Activated CD4-positive, alpha-beta T cell treated with anti-CD3 and anti-CD28 coated beads for 1 hour (primary cell): ENCODE results near the gene ENPP7.
A peak's percentile ranks its signal among the peaks of the same experiment; 100 is the strongest.

Experiments used
- DNase-seq: peaks from one replicate; pipeline ENCODE4 v3.0.0-alpha.2; 2020

The ENPP7 gene

DNA sequence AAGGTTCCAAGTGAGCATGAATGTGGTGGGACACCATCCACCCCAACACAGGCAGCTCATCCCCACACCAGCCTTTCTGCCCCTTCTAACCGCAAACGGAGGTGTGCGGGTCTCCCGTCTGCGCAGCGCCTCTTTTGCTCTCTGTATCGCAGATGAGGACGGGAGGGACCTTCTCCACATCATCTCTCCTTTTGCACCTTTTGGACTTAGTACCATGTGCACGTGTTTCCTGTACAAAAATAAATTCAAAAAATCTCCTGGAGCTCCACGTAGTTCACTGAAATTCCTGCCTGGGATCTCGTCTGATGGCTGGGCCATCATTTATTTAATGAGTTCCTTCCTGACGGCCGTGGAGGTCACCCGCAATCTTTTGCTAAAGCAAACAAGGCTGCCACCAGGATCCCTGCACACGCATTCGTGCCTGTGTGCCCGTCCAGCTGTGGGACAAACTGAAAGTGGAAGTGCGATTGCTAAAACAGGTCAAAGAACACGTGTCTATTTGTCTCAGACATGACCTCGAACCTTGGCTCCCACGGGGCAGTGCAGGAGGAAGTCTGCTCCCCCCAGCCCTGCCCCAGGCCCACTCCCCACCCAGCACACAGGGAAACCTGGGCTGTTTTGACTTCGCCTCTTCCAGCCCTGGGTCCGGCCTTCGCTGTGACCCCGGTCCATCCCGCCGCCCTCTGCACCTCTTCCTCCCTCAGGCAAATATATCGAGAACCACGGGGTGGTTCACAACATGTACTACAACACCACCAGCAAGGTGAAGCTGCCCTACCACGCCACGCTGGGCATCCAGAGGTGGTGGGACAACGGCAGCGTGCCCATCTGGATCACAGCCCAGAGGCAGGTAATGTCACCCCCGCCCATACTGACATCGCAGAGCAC lies 2.3 kb downstream of the ENPP7 start:
- DNase-seq = no peak

DNA sequence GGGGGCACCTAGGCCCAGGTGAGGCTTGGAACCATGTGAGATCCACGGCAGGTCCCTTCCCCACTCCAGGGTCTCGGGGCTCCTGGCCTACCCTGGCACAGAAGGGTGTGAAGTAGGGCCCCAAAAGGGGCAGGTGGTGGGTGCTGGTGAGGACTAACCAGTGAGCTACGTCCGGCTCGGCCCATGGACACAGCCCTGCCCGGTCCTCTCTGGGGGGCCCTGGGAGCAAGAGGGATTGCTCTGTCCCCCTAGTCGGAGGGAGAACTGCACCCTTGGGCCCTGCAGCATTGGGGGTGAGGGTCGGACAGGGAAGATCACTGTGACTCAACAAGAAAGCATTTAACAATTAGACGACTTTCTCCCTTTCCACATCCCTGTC lies 2.9 kb downstream of the ENPP7 start:
- no peak for DNase-seq

DNA sequence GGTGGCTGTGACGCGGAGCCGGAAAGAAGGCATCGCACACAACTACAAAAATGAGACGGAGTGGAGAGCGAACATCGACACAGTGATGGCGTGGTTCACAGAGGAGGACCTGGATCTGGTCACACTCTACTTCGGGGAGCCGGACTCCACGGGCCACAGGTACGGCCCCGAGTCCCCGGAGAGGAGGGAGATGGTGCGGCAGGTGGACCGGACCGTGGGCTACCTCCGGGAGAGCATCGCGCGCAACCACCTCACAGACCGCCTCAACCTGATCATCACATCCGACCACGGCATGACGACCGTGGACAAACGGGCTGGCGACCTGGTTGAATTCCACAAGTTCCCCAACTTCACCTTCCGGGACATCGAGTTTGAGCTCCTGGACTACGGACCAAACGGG lies 4.4 kb downstream of the ENPP7 start:
- DNase-seq = no peak

DNA sequence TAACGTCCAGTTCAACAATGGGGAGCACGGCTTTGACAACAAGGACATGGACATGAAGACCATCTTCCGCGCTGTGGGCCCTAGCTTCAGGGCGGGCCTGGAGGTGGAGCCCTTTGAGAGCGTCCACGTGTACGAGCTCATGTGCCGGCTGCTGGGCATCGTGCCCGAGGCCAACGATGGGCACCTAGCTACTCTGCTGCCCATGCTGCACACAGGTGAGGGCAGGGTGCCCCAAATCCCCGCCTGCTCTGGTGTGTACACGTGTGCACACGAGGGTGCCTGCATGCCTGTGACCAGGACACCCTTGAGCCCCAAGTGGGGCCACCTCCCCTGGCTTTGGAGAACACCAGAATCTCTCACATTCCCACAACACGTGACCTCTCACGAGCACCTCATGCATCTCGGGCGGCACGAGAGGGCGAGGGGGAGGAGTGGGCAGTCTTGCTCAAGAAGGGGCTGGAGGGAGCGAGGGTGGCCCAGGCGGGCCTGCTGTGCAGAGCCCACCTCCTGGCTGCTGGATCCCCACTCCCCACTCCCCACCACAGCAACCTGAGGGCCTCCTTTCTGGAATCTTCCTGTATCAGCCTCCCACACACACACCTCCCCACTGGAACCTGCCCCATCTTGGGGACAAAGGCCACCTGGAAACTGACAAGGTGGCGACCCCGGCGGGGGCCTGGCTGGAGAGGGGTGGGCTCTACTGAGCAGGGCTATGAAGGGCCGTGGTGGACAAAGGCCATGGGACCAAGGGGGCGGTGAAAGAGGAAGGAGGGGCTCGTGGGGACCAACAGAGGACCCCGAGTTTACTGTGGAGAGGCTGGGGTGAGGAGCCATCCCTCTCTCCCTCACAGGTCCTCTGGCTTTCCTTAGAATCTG lies 6.5 kb downstream of the ENPP7 start:
- no peak for DNase-seq

DNA sequence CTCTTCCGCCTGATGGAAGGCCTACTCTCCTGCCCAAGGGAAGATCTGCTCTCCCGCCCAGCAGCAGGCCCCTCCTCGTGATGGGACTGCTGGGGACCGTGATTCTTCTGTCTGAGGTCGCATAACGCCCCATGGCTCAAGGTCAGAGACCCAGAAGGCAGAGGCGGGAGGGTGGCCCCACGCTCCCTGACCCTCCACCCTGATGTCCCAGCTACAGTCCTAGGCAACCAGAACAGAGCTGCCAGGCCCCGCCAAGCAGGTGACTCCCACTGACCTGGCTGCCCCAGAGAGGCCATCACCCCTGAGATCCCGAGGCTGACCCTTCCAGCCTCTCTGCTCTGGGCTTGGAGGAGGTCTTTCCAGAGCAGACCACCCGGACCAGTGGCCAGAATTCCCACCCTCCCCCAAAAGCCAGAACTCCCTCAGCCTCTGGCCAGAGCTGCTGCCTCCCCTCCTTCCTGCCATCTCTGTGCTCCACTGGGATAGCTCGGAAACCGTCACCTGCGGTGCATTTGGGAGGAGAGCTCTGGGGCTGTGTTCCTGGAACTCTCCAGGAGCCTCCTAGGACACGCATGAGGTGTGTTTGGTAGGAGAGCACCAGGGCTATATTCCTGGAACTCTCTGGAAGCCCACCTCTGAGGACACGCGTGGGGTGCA lies 7.3 kb downstream of the ENPP7 start:
- no peak for DNase-seq

DNA sequence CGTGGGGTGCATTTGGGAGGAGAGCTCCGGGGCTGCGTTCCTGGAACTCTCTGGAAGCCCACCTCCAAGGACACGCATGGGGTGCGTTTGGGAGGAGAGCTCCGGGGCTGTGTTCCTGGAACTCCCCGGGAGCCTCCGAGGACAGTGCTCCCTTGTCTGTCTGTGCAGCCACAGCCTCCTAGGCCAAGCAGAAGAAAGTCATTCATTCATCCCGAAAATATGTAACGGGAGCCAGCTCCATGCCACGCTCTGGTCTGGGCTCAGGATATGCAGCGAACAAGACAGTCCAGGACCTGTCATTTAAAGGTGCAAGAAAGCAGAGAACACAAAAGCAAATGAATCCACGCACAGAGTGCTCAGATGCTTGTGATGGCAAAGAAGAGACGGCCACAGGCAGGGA lies 7.9 kb downstream of the ENPP7 start:
- DNase-seq = no peak

DNA sequence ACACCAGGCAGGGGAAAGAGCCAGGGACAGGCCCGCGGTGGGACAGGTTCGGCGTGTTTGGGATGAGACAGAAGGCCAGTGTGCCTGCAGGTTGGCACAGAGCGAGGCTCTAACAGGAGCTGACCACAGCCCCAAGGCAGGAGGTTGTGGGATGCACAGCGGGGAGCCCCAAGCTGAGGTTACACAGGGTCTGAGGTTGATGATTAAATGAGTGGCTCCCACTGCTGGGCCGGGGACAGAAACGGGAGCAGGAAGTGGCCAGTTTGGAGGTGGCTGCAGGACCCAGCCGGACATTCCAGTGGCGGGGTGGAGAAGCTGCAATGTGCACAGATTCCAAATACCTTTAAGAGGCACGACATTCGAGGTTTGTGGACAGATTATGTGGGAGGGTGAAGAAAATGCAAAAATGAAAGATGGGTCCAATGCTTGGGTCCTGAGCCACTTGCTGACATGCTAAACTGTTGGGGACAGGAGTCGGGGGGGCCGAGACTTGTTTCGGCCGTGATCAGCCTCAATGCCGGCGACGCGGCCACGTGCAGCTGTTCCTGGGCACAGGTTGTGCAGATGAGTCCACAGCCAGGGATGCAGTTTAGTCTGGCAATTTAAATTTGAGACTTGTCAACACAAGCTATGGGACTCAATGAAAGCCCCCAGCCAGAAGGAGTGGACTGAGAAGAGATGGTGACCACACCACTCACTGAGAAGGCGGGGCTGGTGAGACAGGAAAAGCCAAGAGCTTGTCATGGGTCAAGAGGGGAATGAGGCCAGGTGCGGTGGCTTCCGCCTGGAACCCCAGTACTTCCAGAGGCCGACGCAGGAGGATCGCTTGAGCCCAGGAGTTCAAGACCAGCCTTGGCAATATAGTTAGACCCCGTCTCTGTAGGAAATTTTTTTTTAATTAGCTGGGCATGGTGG lies 8.7 kb downstream of the ENPP7 start:
- DNase-seq = no peak

DNA sequence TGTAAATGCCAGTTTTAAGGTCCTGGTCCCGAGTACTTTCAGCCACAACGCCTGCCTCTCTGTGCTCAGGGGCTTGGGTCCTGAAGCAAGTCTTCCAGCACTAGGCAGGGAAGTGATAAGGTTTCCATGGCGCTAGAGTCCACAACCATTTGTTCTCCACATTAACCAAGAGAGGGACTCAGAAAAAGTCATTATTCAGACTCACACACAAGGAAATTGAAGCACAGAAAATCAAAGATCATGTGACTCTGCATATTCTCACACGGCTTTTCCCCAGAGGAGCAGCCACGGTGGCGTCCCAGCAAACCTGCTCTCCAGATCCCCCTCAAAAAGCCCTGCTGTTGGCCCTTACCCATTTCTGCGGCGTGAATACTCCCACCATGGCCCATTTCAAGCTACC lies 9.7 kb downstream of the ENPP7 start:
- no peak for DNase-seq

DNA sequence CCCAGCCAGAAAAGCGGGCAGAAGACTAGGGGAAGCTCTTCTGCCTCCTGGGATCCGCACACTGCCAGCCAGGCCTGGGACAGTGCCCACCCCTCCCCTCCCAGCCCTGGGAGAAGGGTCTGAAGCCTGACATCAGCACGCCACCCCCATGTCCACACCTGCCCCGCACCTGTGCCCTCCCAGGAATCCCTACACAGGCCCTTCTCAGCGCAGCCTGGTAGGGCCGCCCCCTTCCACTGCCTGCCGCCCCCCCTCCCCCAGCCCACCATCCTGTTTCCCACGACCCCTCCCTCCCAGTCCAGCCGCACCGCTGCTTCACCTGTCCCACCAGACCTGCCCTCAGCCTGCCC lies 10.6 kb downstream of the ENPP7 start:
- no peak for DNase-seq

DNA sequence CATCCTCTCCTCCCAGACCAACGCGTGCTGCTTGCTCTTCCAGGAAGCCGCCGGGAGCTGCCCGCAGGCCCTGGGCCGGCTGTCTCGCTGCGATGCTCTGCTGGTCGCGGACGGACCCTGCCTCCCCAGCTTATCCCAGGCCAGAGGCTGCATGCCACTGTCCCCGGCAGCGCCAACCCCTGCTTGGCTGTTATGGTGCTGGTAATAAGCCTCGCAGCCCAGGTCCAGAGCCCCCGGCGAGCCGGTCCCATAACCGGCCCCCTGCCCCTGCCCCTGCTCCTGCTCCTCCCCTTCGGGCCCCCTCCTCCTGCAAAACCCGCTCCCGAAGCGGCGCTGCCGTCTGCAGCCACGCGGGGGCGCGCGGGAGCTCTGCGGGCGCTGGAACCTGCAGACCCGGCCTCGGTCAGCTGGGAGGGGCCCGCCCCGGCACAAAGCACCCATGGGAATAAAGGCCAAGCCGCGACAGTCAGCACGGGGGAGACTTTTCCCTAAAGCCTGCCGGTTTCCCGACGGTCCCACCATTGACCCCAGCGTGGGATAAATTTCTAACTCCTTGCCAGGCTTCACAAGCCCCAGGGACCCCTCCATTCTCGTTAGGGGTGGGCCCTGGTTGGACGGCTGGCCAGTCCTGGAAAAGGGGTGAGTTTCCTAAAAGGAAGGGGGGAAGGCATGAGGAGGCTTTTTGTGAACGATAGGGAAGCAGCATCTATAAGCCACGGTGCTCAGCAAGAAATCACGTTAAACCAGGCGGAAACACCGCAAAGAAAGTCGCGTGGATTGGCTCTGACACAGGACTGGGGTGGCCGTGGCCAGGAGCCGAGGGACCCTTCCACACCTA lies 11.2 kb downstream of the ENPP7 start:
- peak; percentile 67 for DNase-seq

DNA sequence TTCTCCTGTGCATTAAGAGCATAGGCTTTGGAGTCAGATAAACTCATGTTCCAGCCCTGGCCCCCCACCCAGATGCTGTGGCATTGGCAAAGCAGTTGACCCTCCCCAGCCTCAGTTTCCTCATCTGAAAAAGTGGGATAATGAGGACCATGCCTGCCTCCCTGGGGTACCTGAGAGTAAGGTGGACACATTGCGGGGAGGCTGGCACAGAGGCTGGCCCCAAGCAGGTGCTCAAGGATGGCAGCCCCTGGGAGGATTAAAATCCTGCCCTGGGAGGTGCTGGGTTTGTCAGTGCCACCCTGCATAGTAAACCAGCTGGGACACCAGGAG lies 11.8 kb downstream of the ENPP7 start:
- no peak for DNase-seq

DNA sequence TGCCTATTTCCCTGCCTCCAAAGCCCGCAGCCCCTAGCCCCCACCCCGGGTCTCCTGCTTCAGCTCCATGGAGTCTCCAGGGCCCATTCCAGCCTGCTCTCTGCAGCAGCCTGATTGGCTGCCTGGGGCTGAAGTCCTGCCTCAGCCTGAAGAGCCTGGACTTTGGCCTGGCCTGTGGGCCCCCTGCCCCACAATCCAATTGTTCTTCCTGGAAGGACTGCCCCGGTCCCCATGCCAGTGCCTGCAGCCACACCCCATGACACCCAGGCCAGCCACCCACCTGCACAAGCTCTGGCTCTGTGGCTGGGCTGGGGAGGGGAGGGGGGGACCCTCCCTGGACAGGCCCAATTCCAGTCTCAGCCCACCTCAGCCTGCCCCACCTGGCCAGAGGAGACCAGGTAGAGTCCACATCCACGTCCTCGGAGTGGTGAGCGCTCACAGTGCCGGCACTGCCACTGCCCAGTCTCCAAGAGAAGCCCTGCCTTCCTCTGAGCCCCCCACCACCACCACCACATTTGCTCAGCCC lies 12.3 kb downstream of the ENPP7 start:
- DNase-seq = no peak

DNA sequence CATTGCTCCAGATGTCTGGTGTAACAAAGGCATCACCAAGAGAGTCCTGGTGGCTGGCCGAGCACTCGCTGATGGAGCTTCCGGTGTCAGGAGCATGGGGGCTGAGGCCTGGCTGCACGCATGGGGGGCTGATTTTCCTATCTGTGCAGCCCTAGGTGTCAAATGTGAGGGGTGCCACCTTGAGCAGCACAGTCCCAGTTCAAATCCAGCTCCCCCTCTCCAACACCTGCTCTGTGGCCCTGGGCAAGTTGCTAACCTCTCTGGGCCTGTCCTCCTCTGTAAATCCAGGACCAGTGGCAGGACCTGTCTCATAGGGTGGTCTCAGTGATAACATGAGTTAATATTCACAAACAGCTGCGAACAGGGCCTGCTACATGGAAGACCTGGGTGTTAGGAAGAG lies 12.9 kb downstream of the ENPP7 start:
- no peak for DNase-seq

DNA sequence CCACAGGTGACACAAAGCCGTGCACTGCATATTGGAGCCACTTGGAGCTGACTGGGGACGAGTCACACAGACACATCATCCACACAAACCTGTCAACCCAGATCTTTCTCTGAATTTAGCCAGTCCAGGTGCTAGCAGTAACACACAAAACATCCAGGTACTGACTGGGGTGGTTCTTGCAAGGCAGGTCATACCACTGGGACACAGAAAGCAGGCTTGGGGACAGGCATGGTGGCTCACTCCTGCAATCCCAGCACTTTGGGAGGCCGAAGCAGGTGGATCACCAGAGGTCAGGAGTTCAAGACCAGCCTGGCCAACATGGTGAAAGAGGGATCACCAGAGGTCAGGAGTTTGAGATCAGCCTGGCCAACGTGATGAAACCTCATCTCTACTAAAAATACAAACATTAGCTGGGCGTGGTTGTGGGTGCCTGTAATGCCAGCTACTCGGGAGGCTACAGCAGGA lies 14.9 kb downstream of the ENPP7 start:
- no peak for DNase-seq

DNA sequence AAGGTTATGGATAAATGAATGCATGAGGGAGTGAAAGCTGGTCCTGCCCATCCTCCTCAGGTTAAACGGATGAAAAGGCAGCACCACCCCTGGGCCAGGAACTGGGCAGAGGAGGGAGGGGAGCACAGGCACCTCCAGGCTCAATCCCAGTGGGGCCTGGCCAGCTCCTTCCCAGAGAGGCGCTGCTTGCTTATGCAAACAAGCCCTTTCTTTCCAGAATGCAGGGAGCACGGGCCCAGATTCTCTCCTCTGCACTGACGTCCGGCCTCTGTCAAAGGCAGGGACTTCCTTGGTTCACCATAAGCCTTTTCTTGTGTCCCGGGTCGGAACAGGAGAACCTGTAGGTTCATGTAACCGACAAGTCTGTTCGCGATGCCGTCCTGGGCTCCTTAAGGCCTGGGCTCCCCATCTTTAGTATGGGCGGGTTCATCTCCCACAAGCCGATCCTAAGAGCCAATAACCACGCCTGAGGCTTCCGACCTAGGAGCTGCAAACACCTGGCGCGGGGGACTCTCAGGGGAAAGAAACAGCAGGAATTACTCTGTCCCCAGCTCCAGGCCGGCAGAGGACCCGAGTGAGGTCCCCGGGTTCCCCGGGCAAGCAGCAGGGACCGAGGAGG lies 16.3 kb downstream of the ENPP7 start:
- DNase-seq = no peak

DNA sequence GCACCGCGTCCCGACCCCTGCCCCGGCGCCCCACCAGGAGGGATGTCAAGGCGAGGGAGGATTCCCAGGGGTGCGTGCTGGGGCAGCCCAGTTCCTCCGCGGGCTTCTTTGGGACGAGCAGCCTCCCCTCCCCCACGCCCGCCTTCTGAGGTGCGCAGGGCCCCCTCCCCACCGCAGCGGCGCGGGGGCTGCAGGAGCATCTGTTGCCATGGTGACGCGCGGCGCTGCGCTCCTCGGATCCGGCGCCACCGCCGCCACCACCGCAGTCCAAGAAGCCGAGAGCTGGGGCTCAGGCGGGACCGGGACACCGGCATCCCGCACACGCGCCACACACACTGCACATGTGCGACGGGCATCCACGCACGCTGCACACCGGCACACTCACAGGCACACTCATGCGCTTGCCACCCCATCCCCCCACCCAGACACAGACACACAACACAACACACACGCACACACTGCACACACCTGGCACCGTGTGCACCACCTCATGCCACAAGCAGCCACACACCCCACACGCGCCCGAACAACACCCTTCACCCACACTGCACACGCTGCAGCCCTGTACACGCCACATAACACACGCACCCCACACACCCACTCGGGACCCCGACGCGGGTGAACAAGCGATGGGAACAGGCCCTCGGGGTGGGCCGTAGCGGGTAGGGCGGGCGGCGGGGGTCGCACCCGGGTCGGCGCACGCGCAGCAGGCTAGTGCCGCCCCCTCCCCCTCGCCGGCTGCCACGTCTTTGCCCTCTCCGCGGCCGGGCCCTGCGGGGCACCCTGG lies 17.0 kb downstream of the ENPP7 start:
- DNase-seq = no peak

DNA sequence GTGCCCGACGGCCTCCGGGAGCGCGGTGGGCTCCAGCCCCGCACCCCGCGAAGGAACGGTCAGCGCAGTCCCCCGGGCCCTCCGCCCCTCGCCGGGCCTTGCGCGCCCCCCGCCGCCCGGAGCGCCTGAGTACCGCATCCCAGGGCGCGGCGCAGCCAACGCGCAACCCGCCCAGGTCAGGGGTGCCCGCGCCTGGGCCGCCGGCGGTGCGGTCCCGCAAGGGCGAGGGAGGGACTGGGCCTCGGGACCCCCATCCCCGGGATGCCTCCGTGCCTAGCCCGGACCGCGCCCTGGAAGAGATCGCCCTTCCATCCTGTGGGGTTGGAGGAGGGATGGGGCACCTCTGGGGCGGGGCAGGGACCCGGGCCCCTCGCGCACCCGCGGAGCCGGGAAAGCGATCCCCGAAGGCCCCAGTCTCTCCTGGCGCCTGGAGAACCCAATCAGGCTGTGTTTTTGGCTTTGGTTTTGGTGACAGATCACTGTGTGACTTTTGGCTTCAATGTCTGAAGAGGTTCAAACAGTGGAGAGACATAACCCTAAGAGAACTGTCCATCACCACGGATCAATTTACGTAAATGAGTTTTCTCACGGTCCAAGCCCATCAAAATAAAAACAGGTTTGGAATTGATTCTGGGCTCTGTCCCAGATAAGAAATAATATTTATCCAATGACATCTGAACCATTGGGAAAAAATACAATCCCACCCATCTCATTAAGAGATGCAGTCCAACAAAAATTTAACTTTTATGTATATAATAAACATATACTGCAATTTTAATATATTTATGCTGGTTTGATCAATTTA lies 17.8 kb downstream of the ENPP7 start:
- DNase-seq = no peak

DNA sequence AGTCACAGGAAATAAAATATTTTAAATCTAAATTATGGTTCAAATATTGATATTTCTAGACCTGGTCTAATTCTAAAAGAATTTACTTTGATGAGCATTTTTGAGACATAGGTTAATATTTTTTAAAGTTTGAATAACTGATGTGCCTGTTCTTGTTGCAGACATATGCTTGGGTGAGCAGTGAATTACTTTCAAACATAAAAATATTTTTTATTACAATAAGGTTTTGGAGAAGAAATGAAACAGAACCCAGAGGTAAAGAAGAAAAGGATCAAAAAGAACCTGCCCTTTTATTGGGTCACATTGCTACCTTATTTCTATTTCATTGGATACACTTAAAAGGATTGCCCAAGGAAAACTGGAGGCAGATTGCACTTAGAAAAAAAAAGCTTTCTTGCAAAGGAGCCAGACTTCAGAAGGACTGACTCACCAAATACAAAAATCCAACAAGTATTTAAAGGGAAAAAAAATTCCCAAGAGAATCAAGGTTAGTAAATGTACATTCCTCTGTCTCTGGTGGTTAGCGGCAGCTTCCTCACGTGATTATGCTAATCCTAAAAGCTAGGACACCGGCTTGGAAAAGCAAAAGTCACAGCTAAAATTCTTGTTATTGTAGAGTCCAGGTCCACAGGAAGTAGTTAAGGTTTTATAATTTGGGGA lies 18.5 kb downstream of the ENPP7 start:
- no peak for DNase-seq

DNA sequence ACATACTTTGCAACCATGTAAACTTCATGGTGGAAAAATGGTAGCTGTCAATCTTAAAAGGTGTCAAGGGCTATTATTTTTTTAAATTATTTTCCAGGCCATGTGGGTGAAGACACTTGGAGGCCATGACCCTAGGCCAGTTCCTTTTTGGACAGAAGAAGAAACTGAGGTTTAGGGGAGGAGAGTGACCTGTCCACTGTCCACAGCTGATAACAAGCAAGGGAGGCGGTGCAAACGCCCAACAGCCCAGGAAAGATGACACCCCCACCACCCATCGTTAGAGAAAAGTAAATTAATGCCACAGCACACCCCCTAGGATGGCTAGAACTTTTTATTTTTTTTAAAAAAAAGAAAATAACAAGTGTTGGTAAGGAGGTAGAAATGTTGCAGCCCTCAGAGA lies 19.2 kb downstream of the ENPP7 start:
- DNase-seq = no peak
